ENCODE measurements around the gene GHR. TPM values are rescaled to one million over a fixed set of nuclear protein-coding genes. Genes with fewer than 3 reads are reported as not detected.
"Not testable (repeated sequence)": the region's sequence is repeated elsewhere in the genome, so short reads cannot be mapped to it uniquely, and the experiment has no call there.

GHR gene
- total RNA-seq, 1 experiment from 2014 or later: 1.8 TPM

DNA sequence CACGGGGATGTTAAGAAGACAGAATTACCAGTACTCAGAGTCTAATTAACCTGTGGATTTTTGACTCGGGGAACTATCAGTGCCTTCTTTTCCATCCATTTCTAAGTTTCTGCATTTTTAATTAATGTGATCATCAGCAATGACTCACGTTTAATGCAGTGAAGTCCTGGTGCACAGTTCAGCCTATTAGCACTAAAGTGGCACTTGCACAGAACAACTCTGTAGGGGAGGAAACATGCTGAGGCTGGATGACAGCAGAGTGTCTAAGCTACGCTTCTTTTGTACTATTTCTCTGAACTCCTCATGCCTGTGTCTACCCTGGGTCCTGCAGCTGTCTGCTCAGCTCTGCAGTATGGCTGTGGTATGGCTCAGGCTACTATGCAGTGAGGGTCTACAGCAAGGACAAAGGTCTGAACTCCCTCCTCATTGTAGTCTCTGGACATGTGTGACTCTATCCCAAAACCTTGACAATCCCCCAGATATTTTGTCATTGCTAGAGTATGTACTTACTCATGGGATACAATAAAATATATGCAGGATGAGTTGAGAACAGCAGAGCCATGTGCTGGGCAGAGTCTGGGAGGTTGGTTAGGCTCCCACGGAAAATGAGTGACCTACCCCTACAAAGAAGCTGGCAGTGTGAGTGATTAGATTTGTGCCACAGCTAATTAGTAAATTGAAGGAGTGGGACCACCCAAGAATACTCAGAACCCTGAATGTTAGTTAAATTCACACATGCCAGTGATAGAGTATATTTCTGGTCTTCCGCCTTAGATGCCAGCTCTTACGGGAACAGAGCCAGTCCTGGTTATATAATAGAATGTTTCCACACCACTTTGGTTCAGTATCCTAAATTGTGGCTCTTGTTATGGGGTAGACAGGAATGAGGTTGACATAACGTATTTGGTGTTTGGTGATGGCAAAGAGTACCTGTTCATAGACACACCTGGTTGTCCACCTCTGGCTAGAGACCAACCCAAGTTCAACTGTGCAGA, 148.0 kb downstream of the GHR start:
- Mint-ChIP-seq H3K27ac (ENCODE audit: low read depth, unreplicated experiment) (peak overlapping the region; percentile 35), H3K9me3 (ENCODE audit: unreplicated experiment) (no peaks in the 10 kb centered on the region), H3K36me3 (ENCODE audit: insufficient read depth, unreplicated experiment) (peaks cover 10% of the 10 kb centered on the region), H3K4me1 (ENCODE audit: insufficient read depth, unreplicated experiment) (peaks cover 8% of the 10 kb centered on the region), H3K27me3 (ENCODE audit: insufficient read depth, unreplicated experiment) (no peaks in the 10 kb centered on the region), H3K4me3 (ENCODE audit: unreplicated experiment) (no peak overlapping the region)
- intact Hi-C loops (cut with micrococcal nuclease): no loop called here
- POLR2A ChIA-PET: interaction anchor here (0.6 to 1.5 kb wide), 5 partner anchors 11 to 644 kb away, joined by 3 to 4 read pairs (median 4); no protein-coding TSS in a partner anchor
- CTCF ChIA-PET: interaction anchor here (1.1 to 1.5 kb wide), 4 partner anchors 10 to 148 kb away, joined by 4 to 6 read pairs (median 4); partner anchors contain the start of gene GHR
- no TSS peak for BruUV-seq (replicated peaks)
- DNase-seq (ENCODE audit: unreplicated experiment): peak; percentile 14
- TF ChIP-seq, protein P1, sequence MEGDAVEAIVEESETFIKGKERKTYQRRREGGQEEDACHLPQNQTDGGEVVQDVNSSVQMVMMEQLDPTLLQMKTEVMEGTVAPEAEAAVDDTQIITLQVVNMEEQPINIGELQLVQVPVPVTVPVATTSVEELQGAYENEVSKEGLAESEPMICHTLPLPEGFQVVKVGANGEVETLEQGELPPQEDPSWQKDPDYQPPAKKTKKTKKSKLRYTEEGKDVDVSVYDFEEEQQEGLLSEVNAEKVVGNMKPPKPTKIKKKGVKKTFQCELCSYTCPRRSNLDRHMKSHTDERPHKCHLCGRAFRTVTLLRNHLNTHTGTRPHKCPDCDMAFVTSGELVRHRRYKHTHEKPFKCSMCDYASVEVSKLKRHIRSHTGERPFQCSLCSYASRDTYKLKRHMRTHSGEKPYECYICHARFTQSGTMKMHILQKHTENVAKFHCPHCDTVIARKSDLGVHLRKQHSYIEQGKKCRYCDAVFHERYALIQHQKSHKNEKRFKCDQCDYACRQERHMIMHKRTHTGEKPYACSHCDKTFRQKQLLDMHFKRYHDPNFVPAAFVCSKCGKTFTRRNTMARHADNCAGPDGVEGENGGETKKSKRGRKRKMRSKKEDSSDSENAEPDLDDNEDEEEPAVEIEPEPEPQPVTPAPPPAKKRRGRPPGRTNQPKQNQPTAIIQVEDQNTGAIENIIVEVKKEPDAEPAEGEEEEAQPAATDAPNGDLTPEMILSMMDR (IDR thresholded peaks at IDR 0.05; ENCODE audit: unreplicated experiment): no peak

DNA sequence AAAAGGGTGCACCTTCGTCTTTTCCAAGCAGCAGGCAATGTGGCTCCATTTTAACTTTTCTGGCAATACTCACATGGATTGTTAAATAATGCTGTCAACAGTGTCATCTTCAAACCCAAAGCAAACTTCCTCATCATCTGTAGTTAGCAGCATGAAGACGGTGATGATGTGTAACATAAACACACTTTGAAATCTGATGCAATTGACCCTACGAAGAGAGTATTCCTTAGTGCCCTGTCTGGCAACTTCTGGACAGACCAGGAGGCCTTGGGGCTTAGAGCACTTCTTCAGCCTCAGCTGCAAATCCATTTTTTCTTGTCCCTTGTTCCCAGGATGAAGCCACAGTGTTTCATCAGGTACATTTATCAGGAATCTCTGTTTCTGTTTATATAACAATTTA, 149.1 kb downstream of the GHR start:
- POLR2A ChIA-PET: no interaction called here
- no peak for DNase-seq (ENCODE audit: unreplicated experiment)
- no TSS peak for BruUV-seq (replicated peaks)
- H3K36me3 Mint-ChIP-seq (ENCODE audit: insufficient read depth, unreplicated experiment): peaks cover 10% of the 10 kb centered on the region
- no peaks in the 10 kb centered on the region for H3K9me3 Mint-ChIP-seq (ENCODE audit: unreplicated experiment)
- H3K27me3 Mint-ChIP-seq (ENCODE audit: insufficient read depth, unreplicated experiment): no peaks in the 10 kb centered on the region
- H3K4me3 Mint-ChIP-seq (ENCODE audit: unreplicated experiment): no peak overlapping the region
- TF ChIP-seq, protein P1 (IDR thresholded peaks at IDR 0.05; ENCODE audit: unreplicated experiment): no peak
- CTCF ChIA-PET: interaction anchor here (0.6 to 1.1 kb wide), 2 partner anchors 11 to 313 kb away, joined by 3 to 4 read pairs; no protein-coding TSS in a partner anchor
- no peak overlapping the region for H3K27ac Mint-ChIP-seq (ENCODE audit: low read depth, unreplicated experiment)
- H3K4me1 Mint-ChIP-seq (ENCODE audit: insufficient read depth, unreplicated experiment): peaks cover 8% of the 10 kb centered on the region
- intact Hi-C loops (cut with micrococcal nuclease): no loop called here

DNA sequence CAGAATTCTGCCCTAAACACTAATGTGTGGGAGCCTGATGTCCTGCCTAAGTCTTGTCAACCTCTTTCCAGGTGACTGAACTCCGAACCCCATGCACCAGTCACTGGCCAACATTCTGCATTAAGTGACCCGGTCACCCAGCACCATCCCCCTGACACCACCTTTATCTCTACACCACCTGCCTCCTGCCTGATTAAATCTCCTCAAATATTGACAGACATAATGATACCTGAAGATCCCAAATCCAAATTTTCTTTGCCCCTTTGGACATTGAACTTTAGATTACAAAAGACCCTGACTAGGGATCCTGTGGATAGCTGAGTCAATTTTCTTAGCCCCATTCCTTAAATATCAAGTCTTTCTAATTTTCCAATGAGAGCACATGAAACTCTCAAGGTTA, 150.1 kb downstream of the GHR start:
- DNase-seq (ENCODE audit: unreplicated experiment): no peak
- Mint-ChIP-seq H3K36me3 (ENCODE audit: insufficient read depth, unreplicated experiment) (peaks cover 10% of the 10 kb centered on the region), H3K9me3 (ENCODE audit: unreplicated experiment) (no peaks in the 10 kb centered on the region), H3K4me3 (ENCODE audit: unreplicated experiment) (no peak overlapping the region), H3K4me1 (ENCODE audit: insufficient read depth, unreplicated experiment) (peaks cover 8% of the 10 kb centered on the region), H3K27me3 (ENCODE audit: insufficient read depth, unreplicated experiment) (no peaks in the 10 kb centered on the region), H3K27ac (ENCODE audit: low read depth, unreplicated experiment) (no peak overlapping the region)
- POLR2A ChIA-PET: interaction anchor here (1.0 kb wide), 1 partner anchor 8 kb away, joined by 3 read pairs; no protein-coding TSS in a partner anchor
- intact Hi-C loops (cut with micrococcal nuclease): no loop called here
- CTCF ChIA-PET: interaction anchor here (0.8 to 1.2 kb wide), 3 partner anchors 10 to 150 kb away, joined by 3 to 4 read pairs (median 4); partner anchors contain the start of gene GHR
- no TSS peak for BruUV-seq (replicated peaks)
- TF ChIP-seq, protein P1 (IDR thresholded peaks at IDR 0.05; ENCODE audit: unreplicated experiment): no peak

DNA sequence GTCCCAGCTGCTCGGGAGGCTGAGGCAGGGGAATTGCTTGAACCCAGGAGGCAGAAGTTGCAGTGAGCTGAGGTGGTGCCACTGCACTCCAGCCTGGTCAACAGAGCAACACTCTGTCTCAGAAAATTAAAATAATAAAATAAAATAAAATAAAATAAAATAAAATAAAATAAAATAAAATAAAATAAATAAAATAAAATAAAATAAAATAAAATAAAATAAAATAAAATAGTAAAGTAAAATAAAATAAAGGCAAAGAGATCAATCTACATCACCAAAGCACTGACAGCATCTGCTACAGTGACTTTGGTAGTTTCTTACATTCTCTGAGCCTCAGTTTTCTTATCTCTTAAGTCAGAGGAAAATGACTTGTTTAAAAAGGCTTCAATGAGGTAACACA, 152.7 kb downstream of the GHR start:
- BruUV-seq (replicated peaks); H3K27ac Mint-ChIP-seq (ENCODE audit: low read depth, unreplicated experiment); intact Hi-C loops (cut with micrococcal nuclease); H3K27me3 Mint-ChIP-seq (ENCODE audit: insufficient read depth, unreplicated experiment); DNase-seq (ENCODE audit: unreplicated experiment); H3K9me3 Mint-ChIP-seq (ENCODE audit: unreplicated experiment); H3K4me3 Mint-ChIP-seq (ENCODE audit: unreplicated experiment); H3K4me1 Mint-ChIP-seq (ENCODE audit: insufficient read depth, unreplicated experiment); POLR2A ChIA-PET: not testable (repeated sequence)
- peaks cover 10% of the 10 kb centered on the region for H3K36me3 Mint-ChIP-seq (ENCODE audit: insufficient read depth, unreplicated experiment)
- CTCF ChIA-PET: interaction anchor here (2.3 kb wide), 1 partner anchor 10 kb away, joined by 5 read pairs; no protein-coding TSS in a partner anchor

DNA sequence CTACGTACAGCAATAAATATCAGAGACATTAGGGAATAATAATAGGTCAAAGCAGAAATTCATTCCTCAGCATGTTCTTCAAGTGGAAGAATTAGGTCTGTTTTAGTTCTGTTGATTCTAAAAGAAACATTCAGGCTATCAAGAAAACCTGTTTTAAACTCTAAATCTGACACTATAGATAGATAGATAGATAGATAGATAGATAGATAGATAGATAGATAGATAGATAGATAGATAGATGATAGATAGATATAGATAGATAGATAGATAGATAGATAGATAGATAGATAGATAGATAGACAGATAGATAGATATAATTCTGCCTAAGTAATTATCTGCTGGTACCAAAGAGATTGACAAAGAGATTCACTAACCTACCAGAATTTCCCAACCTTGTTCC, 155.7 kb downstream of the GHR start:
- Mint-ChIP-seq H3K4me1 (ENCODE audit: insufficient read depth, unreplicated experiment) (peaks cover 13% of the 10 kb centered on the region), H3K27ac (ENCODE audit: low read depth, unreplicated experiment) (peak overlapping the region; percentile 42)
- POLR2A ChIA-PET: interaction anchor here (1.0 to 2.5 kb wide), 5 partner anchors 14 to 155 kb away, joined by 3 to 9 read pairs (median 6); partner anchors contain the start of gene GHR
- DNase-seq (ENCODE audit: unreplicated experiment); H3K4me3 Mint-ChIP-seq (ENCODE audit: unreplicated experiment); intact Hi-C loops (cut with micrococcal nuclease); BruUV-seq (replicated peaks); H3K36me3 Mint-ChIP-seq (ENCODE audit: insufficient read depth, unreplicated experiment); H3K9me3 Mint-ChIP-seq (ENCODE audit: unreplicated experiment); H3K27me3 Mint-ChIP-seq (ENCODE audit: insufficient read depth, unreplicated experiment): not testable (repeated sequence)
- CTCF ChIA-PET: interaction anchor here (1.5 to 9.5 kb wide), 3 partner anchors 66 to 156 kb away, joined by 5 to 112 read pairs (median 9); partner anchors contain the start of gene GHR

Data from MCF 10A (cell line).